Coronary artery (tissue), 2 donors: ENCODE results near the gene NUB1.
A peak's percentile ranks its signal among the peaks of the same experiment; 100 is the strongest.

ENCODE experiments used
- DNase-seq: peaks from one replicate; pipeline ENCODE4 v3.0.0-alpha.2; 2017; ENCODE audit warnings: low spot score
- H3K27ac ChIP-seq, 2 donors: fragments of 200-600 bp; sonication (generic); one replicate each; pipeline ENCODE4 v1.5.1; 2016 to 2019
- H3K4me3 ChIP-seq: fragments of 200-600 bp; sonication (generic); 2 replicates; pipeline ENCODE4 v1.5.1; 2016; ENCODE audit warnings: mild to moderate bottlenecking, moderate library complexity
- CTCF ChIP-seq: fragments of 200-600 bp; sonication (generic); IDR thresholded peaks from one replicate; pipeline ENCODE4 v1.5.1; 2019; ENCODE audit warnings: antibody characterized with exemption

The NUB1 gene

DNA sequence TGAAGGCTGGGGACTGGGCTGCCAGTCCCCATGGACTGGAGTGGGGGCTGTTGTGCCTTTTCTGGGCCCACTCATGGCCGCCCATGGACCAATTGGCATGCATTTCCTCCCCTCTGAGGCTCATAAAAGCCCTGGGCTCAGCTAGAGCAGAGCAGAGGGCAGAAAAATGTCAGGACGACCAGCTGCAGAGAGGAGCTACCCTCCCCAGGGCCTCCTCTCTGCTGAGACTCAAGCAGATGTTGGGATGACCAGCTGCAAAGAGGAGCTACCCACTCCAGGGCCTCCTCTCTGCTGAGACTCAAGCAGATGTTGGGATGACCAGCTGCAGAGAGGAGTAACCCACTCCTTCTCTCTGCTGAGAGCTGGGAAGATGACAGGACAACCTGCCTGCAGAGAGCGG is 20.3 kb upstream of the NUB1 start:
- TF ChIP-seq CTCF, result no peak
- DNase-seq, result no peak
- Histone ChIP-seq H3K27ac (no peak overlapping the region), H3K4me3 (no peak overlapping the region)

GRCh38 chr7:151322906-151323305 is 18.7 kb upstream of the NUB1 start:
- DNase-seq, result no peak
- Histone ChIP-seq H3K27ac (no peak overlapping the region), H3K4me3 (no peak overlapping the region)
- TF ChIP-seq CTCF, result no peak

DNA sequence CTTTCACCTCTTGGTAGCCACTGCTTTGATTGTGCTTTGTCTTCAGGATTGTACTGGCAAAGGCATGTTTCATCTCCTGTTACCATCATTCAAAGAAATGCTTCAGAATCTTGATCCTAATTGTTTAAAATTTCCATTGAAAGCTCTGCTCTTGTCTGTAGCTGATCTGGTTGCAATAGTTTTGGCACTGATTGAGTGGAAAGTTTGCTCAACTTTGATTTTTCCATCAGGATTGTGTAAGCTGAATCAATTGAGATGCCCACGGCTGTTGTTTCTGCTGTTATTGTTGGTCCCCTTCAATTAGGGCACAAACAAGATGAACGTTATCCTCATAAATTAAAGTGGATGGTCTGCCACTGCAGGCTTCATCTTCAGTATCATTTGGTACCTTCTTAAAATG is 14.6 kb upstream of the NUB1 start:
- no peak overlapping the region for H3K27ac ChIP-seq
- no peak for TF ChIP-seq CTCF
- no peak for DNase-seq
- H3K4me3 ChIP-seq, result no peak overlapping the region

DNA sequence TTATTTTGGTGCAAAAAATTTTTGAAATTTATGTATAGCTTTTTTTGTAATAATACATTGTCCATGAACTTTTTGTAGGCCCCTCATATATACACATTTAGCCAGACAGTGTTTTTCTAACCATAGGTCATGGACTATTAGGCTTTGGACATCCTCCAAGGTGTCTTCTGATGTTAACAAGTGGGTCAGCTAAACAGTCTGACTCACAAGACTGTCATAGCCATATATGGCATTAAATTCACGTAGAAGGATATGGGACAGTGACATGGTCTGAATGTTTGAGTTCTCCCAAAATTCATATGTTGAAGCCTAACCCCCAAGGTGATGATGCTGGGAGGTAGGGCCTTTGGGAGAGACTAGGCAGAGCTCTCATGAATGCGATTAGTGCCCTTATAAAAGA is 14.0 kb upstream of the NUB1 start:
- no peak overlapping the region for H3K4me3 ChIP-seq
- peak; percentile 11 for DNase-seq
- TF ChIP-seq CTCF, result no peak
- no peak overlapping the region for H3K27ac ChIP-seq

GRCh38 chr7:151330181-151330580 is 11.4 kb upstream of the NUB1 start:
- Histone ChIP-seq H3K4me3 (no peak overlapping the region), H3K27ac (no peak overlapping the region)
- peak; percentile 28 for DNase-seq
- TF ChIP-seq CTCF, result no peak

DNA sequence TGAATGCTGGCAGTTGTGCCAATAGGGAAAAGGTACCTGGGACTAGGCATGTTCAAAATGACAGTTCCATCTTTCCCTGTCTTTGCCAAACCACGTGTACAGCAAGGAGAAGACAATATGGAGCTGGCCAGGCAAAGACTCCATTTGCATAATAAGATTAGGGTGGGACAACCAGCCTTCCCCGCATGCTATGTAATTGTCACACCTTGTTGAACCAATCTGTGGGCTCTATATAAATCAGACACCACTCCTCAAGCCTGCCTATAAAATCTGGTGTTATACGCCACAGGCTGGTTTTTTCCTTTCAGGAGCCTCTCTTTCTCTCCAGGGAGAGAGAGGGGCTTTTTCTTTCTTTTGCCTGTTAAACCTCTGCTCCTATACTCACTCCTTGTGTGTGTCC is 11.0 kb upstream of the NUB1 start:
- no peak for TF ChIP-seq CTCF

DNA sequence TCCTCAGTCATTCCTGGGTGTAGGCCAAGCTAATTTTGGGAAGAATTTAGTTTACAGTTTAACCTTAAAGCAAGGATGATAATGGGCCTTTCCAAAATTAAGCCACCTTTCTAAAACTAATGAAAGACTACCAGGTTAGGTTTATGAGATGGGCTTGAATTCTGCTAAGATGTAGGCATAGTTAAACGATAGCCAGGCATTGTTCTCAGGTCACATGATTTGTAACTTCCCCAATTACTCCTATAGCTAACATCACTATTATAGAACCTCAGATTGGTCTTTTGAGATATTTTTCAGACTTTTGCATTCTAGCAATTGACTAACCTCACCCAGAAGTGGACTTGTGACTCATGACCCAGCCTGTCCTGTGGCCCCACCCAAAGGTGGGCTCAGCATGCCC is 7.0 kb upstream of the NUB1 start:
- no peak for TF ChIP-seq CTCF
- Histone ChIP-seq H3K4me3 (no peak overlapping the region), H3K27ac (no peak overlapping the region)
- DNase-seq, result no peak

More for the DNA sequence above, 11.0 kb upstream of the NUB1 start:
- no peak overlapping the region for H3K27ac ChIP-seq
- no peak overlapping the region for H3K4me3 ChIP-seq
- no peak for DNase-seq
